Astrocyte (in vitro differentiated cells and primary cell): ENCODE data around the gene VSIG8. TPM values are rescaled to one million over a fixed set of nuclear protein-coding genes. Genes with fewer than 3 reads are reported as not detected.

ENCODE experiments used
- DNase-seq: peaks from one replicate; pipeline ENCODE4 v3.0.0-alpha.2; 2010; ENCODE audit warnings: low read depth
- FAIRE-seq: peaks from 2 replicates; lab custom pipeline; 2011; peaks lifted over from hg19 to GRCh38; lab: Jason Lieb, UNC
- H2AFZ ChIP-seq: 2 replicates; pipeline ENCODE4 v1.6.0; 2012; ENCODE audit warnings: low read depth, low read length, inconsistent platforms
- H3K27ac ChIP-seq: 2 replicates; pipeline ENCODE4 v1.5.1; 2011; ENCODE audit warnings: low read depth, low read length, inconsistent platforms
- H3K27me3 ChIP-seq: 2 replicates; pipeline ENCODE4 v1.6.0; 2011; ENCODE audit warnings: low read length, inconsistent platforms; ENCODE audit not compliant: insufficient read depth
- H3K36me3 ChIP-seq: 2 replicates; pipeline ENCODE4 v1.5.1; 2011; ENCODE audit warnings: low read length, inconsistent platforms; ENCODE audit not compliant: insufficient read depth
- H3K4me1 ChIP-seq: 2 replicates; pipeline ENCODE4 v1.5.1; 2011; ENCODE audit warnings: low read length, inconsistent platforms; ENCODE audit not compliant: insufficient read depth
- H3K4me2 ChIP-seq: 2 replicates; pipeline ENCODE4 v1.6.0; 2012; ENCODE audit warnings: low read length, inconsistent platforms
- H3K4me3 ChIP-seq: 2 replicates; pipeline ENCODE4 v1.5.1; 2011; ENCODE audit warnings: low read depth, mild to moderate bottlenecking, low read length, inconsistent platforms; ENCODE audit not compliant: insufficient read depth
- H3K79me2 ChIP-seq: 2 replicates; pipeline ENCODE4 v1.6.0; 2012; ENCODE audit warnings: mild to moderate bottlenecking, low read length, inconsistent platforms; ENCODE audit not compliant: insufficient read depth
- H3K9ac ChIP-seq: 2 replicates; pipeline ENCODE4 v1.6.0; 2012; ENCODE audit warnings: mild to moderate bottlenecking, low read length, inconsistent platforms
- H3K9me3 ChIP-seq: 2 replicates; pipeline ENCODE4 v1.5.1; 2012; ENCODE audit warnings: low read depth, mild to moderate bottlenecking, low read length, inconsistent platforms; ENCODE audit not compliant: insufficient read depth
- H4K20me1 ChIP-seq: 2 replicates; pipeline ENCODE4 v1.6.0; 2012; ENCODE audit warnings: low read length, inconsistent platforms; ENCODE audit not compliant: insufficient read depth
- H3K27ac Mint-ChIP-seq: one replicate; pipeline ENCODE4 v1.8.0; 2021; ENCODE audit warnings: mild to moderate bottlenecking, mixed read lengths; ENCODE audit not compliant: unreplicated experiment
- H3K27me3 Mint-ChIP-seq: one replicate; pipeline ENCODE4 v1.8.0; 2021; ENCODE audit warnings: low read depth, mixed read lengths; ENCODE audit not compliant: unreplicated experiment
- H3K36me3 Mint-ChIP-seq: one replicate; pipeline ENCODE4 v1.8.0; 2021; ENCODE audit warnings: low read depth, mixed read lengths; ENCODE audit not compliant: unreplicated experiment
- H3K4me1 Mint-ChIP-seq: one replicate; pipeline ENCODE4 v1.8.0; 2021; ENCODE audit warnings: low read depth, mixed read lengths; ENCODE audit not compliant: unreplicated experiment
- H3K4me3 Mint-ChIP-seq: one replicate; pipeline ENCODE4 v1.8.0; 2021; ENCODE audit warnings: mild to moderate bottlenecking, moderate library complexity, mixed read lengths; ENCODE audit not compliant: unreplicated experiment
- H3K9me3 Mint-ChIP-seq: one replicate; pipeline ENCODE4 v1.8.0; 2021; ENCODE audit warnings: mild to moderate bottlenecking, mixed read lengths; ENCODE audit not compliant: unreplicated experiment
- CTCF ChIP-seq: IDR thresholded peaks from 2 replicates; pipeline ENCODE4 v1.5.1; 2011; ENCODE audit warnings: low read depth, mild to moderate bottlenecking, inconsistent platforms, low read length, moderate library complexity; ENCODE audit not compliant: insufficient read depth
- EZH2 ChIP-seq: IDR thresholded peaks from 2 replicates; pipeline ENCODE4 v1.6.1; 2012; ENCODE audit warnings: mild to moderate bottlenecking, low read length, inconsistent platforms; ENCODE audit not compliant: insufficient read depth
- total RNA-seq: library from RNA; stranded (reverse); gene quantifications from 2 replicates; pipeline ENCODE4 v1.2.1, GENCODE V29; 2021

Gene VSIG8
- total RNA-seq, 1 donor from 2014 or later, result not detected

GRCh38 chr1:159856576-159856975 lies 5.9 kb downstream of the VSIG8 start:
- Mint-ChIP-seq H3K4me1 (peaks cover 19% of the 10 kb centered on the region), H3K27ac (no peak overlapping the region), H3K9me3 (no peaks in the 10 kb centered on the region), H3K4me3 (peak overlapping the region; percentile 57), H3K27me3 (peaks cover 16% of the 10 kb centered on the region), H3K36me3 (no peaks in the 10 kb centered on the region)
- no peaks in the 10 kb centered on the region for H3K79me2 ChIP-seq
- no peaks in the 10 kb centered on the region for H3K36me3 ChIP-seq
- no peak overlapping the region for H3K4me3 ChIP-seq
- no peak overlapping the region for H3K9ac ChIP-seq
- H3K4me2 ChIP-seq, result peak overlapping the region; percentile 3
- DNase-seq (no peak), FAIRE-seq (no peak)
- no peaks in the 10 kb centered on the region for H4K20me1 ChIP-seq
- H3K27ac ChIP-seq, result no peak overlapping the region
- H3K4me1 ChIP-seq, result peaks cover 30% of the 10 kb centered on the region
- H3K27me3 ChIP-seq, result no peaks in the 10 kb centered on the region
- TF ChIP-seq CTCF (no peak), EZH2 (no peak)
- no peaks in the 10 kb centered on the region for H3K9me3 ChIP-seq
- H2AFZ ChIP-seq, result no peak overlapping the region

GRCh38 chr1:159855709-159856108 lies 6.7 kb downstream of the VSIG8 start:
- H3K36me3 Mint-ChIP-seq, result no peaks in the 10 kb centered on the region
- no peak for TF ChIP-seq CTCF
- no peak for TF ChIP-seq EZH2

GRCh38 chr1:159854693-159855192 lies 7.7 kb downstream of the VSIG8 start:
- Histone ChIP-seq H3K4me3 (peak overlapping the region; percentile 59), H3K9ac (peak overlapping the region; percentile 87), H3K36me3 (no peaks in the 10 kb centered on the region), H4K20me1 (no peaks in the 10 kb centered on the region), H3K27me3 (no peaks in the 10 kb centered on the region), H3K9me3 (no peaks in the 10 kb centered on the region), H2AFZ (peak overlapping the region; percentile 88), H3K27ac (peak overlapping the region; percentile 83), H3K79me2 (no peaks in the 10 kb centered on the region), H3K4me2 (peak overlapping the region; percentile 89), H3K4me1 (peaks cover 37% of the 10 kb centered on the region)
- Mint-ChIP-seq H3K4me1 (peaks cover 25% of the 10 kb centered on the region), H3K27ac (peak overlapping the region; percentile 22), H3K9me3 (no peaks in the 10 kb centered on the region), H3K4me3 (peak overlapping the region; percentile 81), H3K36me3 (no peaks in the 10 kb centered on the region), H3K27me3 (peaks cover 5% of the 10 kb centered on the region)
- no peak for TF ChIP-seq EZH2
- TF ChIP-seq CTCF, result no peak
- DNase-seq (peak; percentile 78), FAIRE-seq (no peak)

More at GRCh38 chr1:159855709-159856108, 6.7 kb downstream of the VSIG8 start:
- no peak overlapping the region for H2AFZ ChIP-seq
- H3K27ac ChIP-seq, result no peak overlapping the region
- H3K4me1 ChIP-seq, result peaks cover 30% of the 10 kb centered on the region
- no peaks in the 10 kb centered on the region for H4K20me1 ChIP-seq
- DNase-seq (no peak), FAIRE-seq (no peak)
- H3K27me3 Mint-ChIP-seq, result peaks cover 7% of the 10 kb centered on the region
- H3K79me2 ChIP-seq, result no peaks in the 10 kb centered on the region
- peaks cover 19% of the 10 kb centered on the region for H3K4me1 Mint-ChIP-seq
- peak overlapping the region; percentile 89 for H3K4me2 ChIP-seq
- no peak overlapping the region for H3K27ac Mint-ChIP-seq
- no peaks in the 10 kb centered on the region for H3K27me3 ChIP-seq
- H3K9ac ChIP-seq, result no peak overlapping the region
- H3K4me3 ChIP-seq, result no peak overlapping the region
- no peaks in the 10 kb centered on the region for H3K9me3 Mint-ChIP-seq
- H3K36me3 ChIP-seq, result no peaks in the 10 kb centered on the region
- H3K9me3 ChIP-seq, result no peaks in the 10 kb centered on the region
- H3K4me3 Mint-ChIP-seq, result no peak overlapping the region
